Measurements from ENCODE around the gene ZRANB2. TPM values are rescaled to one million over a fixed set of nuclear protein-coding genes. Genes with fewer than 3 reads are reported as not detected.

ZRANB2 gene
- total and polyA plus RNA-seq, 3 donors from 2014 or later, result 92.7 to 153 (median 110) TPM

DNA sequence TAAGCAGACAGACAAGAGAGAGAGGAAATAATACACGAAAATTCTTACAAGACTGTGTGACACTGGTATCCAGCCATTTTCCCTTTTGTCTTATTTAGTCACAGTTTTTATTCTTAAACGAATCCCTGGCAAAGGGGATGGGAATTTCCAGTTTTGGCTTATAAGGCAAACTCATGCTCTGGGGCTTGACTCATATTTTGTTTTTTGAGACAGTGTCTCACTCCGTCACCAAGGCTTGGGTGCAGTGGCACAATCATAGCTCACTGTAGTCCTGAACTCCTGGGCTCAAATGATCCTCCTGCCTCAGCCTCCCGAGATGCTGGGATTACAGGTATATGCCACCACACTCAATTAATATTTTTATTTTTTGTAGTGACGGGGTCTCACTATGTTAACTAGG, 65.1 kb downstream of the ZRANB2 start:
- TF ChIP-seq, protein P1, sequence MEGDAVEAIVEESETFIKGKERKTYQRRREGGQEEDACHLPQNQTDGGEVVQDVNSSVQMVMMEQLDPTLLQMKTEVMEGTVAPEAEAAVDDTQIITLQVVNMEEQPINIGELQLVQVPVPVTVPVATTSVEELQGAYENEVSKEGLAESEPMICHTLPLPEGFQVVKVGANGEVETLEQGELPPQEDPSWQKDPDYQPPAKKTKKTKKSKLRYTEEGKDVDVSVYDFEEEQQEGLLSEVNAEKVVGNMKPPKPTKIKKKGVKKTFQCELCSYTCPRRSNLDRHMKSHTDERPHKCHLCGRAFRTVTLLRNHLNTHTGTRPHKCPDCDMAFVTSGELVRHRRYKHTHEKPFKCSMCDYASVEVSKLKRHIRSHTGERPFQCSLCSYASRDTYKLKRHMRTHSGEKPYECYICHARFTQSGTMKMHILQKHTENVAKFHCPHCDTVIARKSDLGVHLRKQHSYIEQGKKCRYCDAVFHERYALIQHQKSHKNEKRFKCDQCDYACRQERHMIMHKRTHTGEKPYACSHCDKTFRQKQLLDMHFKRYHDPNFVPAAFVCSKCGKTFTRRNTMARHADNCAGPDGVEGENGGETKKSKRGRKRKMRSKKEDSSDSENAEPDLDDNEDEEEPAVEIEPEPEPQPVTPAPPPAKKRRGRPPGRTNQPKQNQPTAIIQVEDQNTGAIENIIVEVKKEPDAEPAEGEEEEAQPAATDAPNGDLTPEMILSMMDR (IDR thresholded peaks at IDR 0.05), result no peak
- no peak for TF ChIP-seq POLR2A (IDR thresholded peaks at IDR 0.05)
- H3K27ac ChIP-seq, result no peak overlapping the region
- H3K4me3 ChIP-seq, result no peak overlapping the region
- H3K4me1 ChIP-seq, result no peaks in the 10 kb centered on the region
- intact Hi-C loops (cut with DNase I; ENCODE audit: low total_unique reads), result no loop called here
- no peaks in the 10 kb centered on the region for H3K36me3 ChIP-seq (ENCODE audit: low read depth, missing control alignments)
- WGBS, 2 donors, result 83 to 86% methylated on average over 5 of the region's 5 CpGs
- no peak for DNase-seq
- H3K9me3 ChIP-seq, result no peaks in the 10 kb centered on the region
- no peaks in the 10 kb centered on the region for H3K27me3 ChIP-seq

DNA sequence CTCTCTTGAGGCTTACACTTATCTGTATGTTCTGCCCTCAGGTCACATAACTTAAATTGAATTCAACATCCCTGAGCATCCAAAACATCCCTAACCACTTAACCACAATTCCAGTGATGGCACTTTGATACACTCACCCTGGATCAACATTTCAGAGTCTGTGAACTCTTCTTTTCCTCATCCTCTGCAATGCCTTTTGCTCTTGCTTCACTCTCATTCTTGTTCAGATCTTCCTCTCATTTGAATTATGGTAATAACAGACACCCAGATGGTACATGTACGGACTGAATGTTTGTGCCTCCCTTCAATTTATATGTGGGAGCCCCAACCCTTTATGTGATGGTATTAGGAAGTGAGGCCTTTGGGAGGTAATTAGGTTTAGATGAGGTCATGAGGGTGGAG, 66.7 kb downstream of the ZRANB2 start:
- no peaks in the 10 kb centered on the region for H3K4me1 ChIP-seq
- no peaks in the 10 kb centered on the region for H3K36me3 ChIP-seq (ENCODE audit: low read depth, missing control alignments)
- intact Hi-C loops (cut with DNase I; ENCODE audit: low total_unique reads), result no loop called here
- WGBS, 2 donors, result 50 to 68% methylated on average over 1 of the region's 1 CpG
- no peak overlapping the region for H3K4me3 ChIP-seq
- no peaks in the 10 kb centered on the region for H3K27me3 ChIP-seq
- H3K27ac ChIP-seq, result no peak overlapping the region
- TF ChIP-seq, protein P1 (IDR thresholded peaks at IDR 0.05), result no peak
- TF ChIP-seq POLR2A (IDR thresholded peaks at IDR 0.05), result no peak
- no peaks in the 10 kb centered on the region for H3K9me3 ChIP-seq
- no peak for DNase-seq

MicroRNAs encoded within 50 kb of the gene (microRNA counts, 767-probe panel; counts per million panel counts)
- 2,817 to 4,419 counts per million in 2 donors for microRNA hsa-miR-186-5p

Small RNAs within 50 kb of the gene (microRNA-seq; reads per million reads assigned to microRNA genes)
- gene MIR186 (ENCODE audit: borderline number of aligned reads in 2 of 2, borderline replicate concordance in 1 of 2), result 482 to 552 reads per million in 2 donors

Small RNAs within 50 kb of the gene (small RNA-seq; reads per million reads assigned to genes)
- gene MIR186, result 118 to 119 reads per million in 2 donors

Other genes with a start within 250 kb of the ZRANB2 start
- under 1 TPM; 0.31 to 0.43 TPM for gene PTGER3, start 33.2 kb downstream of the ZRANB2 start, total RNA-seq
- 3.6 TPM for gene PTGER3, start 33.2 kb downstream of the ZRANB2 start, polyA plus RNA-seq (ENCODE audit: insufficient read depth, low read depth, low replicate concordance)

Data from testis (tissue), 3 donors.